MM.1S (cell line): ENCODE results near the gene KCNH1.

Source experiments
- DNase-seq: peaks from one replicate; pipeline ENCODE4 v3.0.0-alpha.2; 2015
- H2AFZ ChIP-seq: fragments of 300-600 bp; sonication (generic); 2 replicates; pipeline ENCODE4 v1.6.0; 2016; ENCODE audit warnings: antibody characterized with exemption, low read length
- H3F3A ChIP-seq: fragments of 300-600 bp; sonication (generic); 2 replicates; pipeline ENCODE4 v1.6.1; 2016; ENCODE audit warnings: mild to moderate bottlenecking, antibody characterized with exemption, low read length, moderate library complexity, mixed read lengths; ENCODE audit not compliant: insufficient read depth
- H3K27ac ChIP-seq: fragments of 300-600 bp; sonication (generic); 2 replicates; pipeline ENCODE4 v1.5.1; 2016; ENCODE audit warnings: mild to moderate bottlenecking, low read length
- H3K27me3 ChIP-seq: fragments of 300-600 bp; sonication (generic); replicated peaks from 2 replicates; pipeline ENCODE4 v1.6.0; 2016; ENCODE audit warnings: low read length; ENCODE audit not compliant: insufficient read depth
- H3K36me3 ChIP-seq: fragments of 300-600 bp; sonication (generic); replicated peaks from 2 replicates; pipeline ENCODE4 v1.6.1; 2016; ENCODE audit warnings: mild to moderate bottlenecking, low read length, mixed read lengths; ENCODE audit not compliant: insufficient read depth
- H3K4me1 ChIP-seq: fragments of 300-600 bp; sonication (generic); 2 replicates; pipeline ENCODE4 v1.6.1; 2016; ENCODE audit warnings: low read length, mixed read lengths
- H3K4me2 ChIP-seq: fragments of 300-600 bp; sonication (generic); 2 replicates; pipeline ENCODE4 v1.6.0; 2016; ENCODE audit warnings: low read depth, low read length
- H3K4me3 ChIP-seq: fragments of 300-600 bp; sonication (generic); 2 replicates; pipeline ENCODE4 v1.5.1; 2016; ENCODE audit warnings: low read length, mixed read lengths
- H3K79me2 ChIP-seq: fragments of 300-600 bp; sonication (generic); 2 replicates; pipeline ENCODE4 v1.6.1; 2016; ENCODE audit warnings: mixed run types, low read length, mixed read lengths
- H3K9ac ChIP-seq: fragments of 300-600 bp; sonication (generic); 2 replicates; pipeline ENCODE4 v1.6.1; 2016; ENCODE audit warnings: low read length, mixed read lengths
- H3K9me2 ChIP-seq: fragments of 300-600 bp; sonication (generic); replicated peaks from 2 replicates; pipeline ENCODE4 v1.6.1; 2016; ENCODE audit warnings: mild to moderate bottlenecking, low read length, mixed read lengths; ENCODE audit not compliant: insufficient read depth
- H3K9me3 ChIP-seq: fragments of 300-600 bp; sonication (generic); replicated peaks from 2 replicates; pipeline ENCODE4 v1.6.1; 2016; ENCODE audit warnings: mild to moderate bottlenecking, low read length, mixed read lengths; ENCODE audit not compliant: insufficient read depth
- H4K20me1 ChIP-seq: fragments of 300-600 bp; sonication (generic); 2 replicates; pipeline ENCODE4 v1.6.1; 2016; ENCODE audit warnings: mild to moderate bottlenecking, low read length, moderate library complexity, mixed read lengths; ENCODE audit not compliant: insufficient read depth
- EZH2 ChIP-seq: fragments of 300-600 bp; sonication (generic); optimal IDR thresholded peaks from 2 replicates; pipeline ENCODE3; 2017; ENCODE audit warnings: low read depth, mild to moderate bottlenecking, antibody characterized with exemption, low read length, mixed read lengths
- EZH2phosphoT487 ChIP-seq: fragments of 300-600 bp; sonication (generic); IDR thresholded peaks from 2 replicates; pipeline ENCODE4 v1.6.1; 2018; ENCODE audit warnings: antibody characterized with exemption, low read length
- TF ChIP-seq, protein P1 (sequence below): fragments of 300-600 bp; sonication (generic); IDR thresholded peaks from 2 replicates; pipeline ENCODE4 v1.5.1; 2016; ENCODE audit warnings: antibody characterized with exemption, low read length, mixed read lengths

KCNH1 gene

GRCh38 chr1:211118407-211119102 is 15.4 kb downstream of the KCNH1 start:
- Histone ChIP-seq H4K20me1 (no peaks in the 10 kb centered on the region), H3K36me3 (no peaks in the 10 kb centered on the region), H3K4me2 (no peak overlapping the region), H3K4me3 (no peak overlapping the region), H3K9me3 (no peaks in the 10 kb centered on the region), H3F3A (no peaks in the 10 kb centered on the region), H3K79me2 (no peaks in the 10 kb centered on the region), H3K9me2 (no peaks in the 10 kb centered on the region), H2AFZ (no peak overlapping the region), H3K27ac (no peak overlapping the region), H3K9ac (no peak overlapping the region), H3K27me3 (no peaks in the 10 kb centered on the region), H3K4me1 (no peaks in the 10 kb centered on the region)
- TF ChIP-seq EZH2phosphoT487 (no peak), EZH2 (no peak)
- TF ChIP-seq, protein P1, sequence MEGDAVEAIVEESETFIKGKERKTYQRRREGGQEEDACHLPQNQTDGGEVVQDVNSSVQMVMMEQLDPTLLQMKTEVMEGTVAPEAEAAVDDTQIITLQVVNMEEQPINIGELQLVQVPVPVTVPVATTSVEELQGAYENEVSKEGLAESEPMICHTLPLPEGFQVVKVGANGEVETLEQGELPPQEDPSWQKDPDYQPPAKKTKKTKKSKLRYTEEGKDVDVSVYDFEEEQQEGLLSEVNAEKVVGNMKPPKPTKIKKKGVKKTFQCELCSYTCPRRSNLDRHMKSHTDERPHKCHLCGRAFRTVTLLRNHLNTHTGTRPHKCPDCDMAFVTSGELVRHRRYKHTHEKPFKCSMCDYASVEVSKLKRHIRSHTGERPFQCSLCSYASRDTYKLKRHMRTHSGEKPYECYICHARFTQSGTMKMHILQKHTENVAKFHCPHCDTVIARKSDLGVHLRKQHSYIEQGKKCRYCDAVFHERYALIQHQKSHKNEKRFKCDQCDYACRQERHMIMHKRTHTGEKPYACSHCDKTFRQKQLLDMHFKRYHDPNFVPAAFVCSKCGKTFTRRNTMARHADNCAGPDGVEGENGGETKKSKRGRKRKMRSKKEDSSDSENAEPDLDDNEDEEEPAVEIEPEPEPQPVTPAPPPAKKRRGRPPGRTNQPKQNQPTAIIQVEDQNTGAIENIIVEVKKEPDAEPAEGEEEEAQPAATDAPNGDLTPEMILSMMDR, result no peak
- DNase-seq, result no peak

- Histone ChIP-seq H3K4me2 (no peak overlapping the region), H3K9ac (no peak overlapping the region), H3K27ac (no peak overlapping the region), H3K36me3 (no peaks in the 10 kb centered on the region), H2AFZ (no peak overlapping the region), H3K9me2 (no peaks in the 10 kb centered on the region), H3K27me3 (no peaks in the 10 kb centered on the region), H3K79me2 (no peaks in the 10 kb centered on the region), H3K9me3 (no peaks in the 10 kb centered on the region), H3K4me3 (no peak overlapping the region), H3K4me1 (no peaks in the 10 kb centered on the region), H4K20me1 (no peaks in the 10 kb centered on the region), H3F3A (no peaks in the 10 kb centered on the region)
- TF ChIP-seq EZH2phosphoT487, result no peak
- TF ChIP-seq, protein P1, result no peak
- TF ChIP-seq EZH2, result no peak
- no peak for DNase-seq
Observed at GRCh38 chr1:211114446-211114845, 19.5 kb downstream of the KCNH1 start.

DNA sequence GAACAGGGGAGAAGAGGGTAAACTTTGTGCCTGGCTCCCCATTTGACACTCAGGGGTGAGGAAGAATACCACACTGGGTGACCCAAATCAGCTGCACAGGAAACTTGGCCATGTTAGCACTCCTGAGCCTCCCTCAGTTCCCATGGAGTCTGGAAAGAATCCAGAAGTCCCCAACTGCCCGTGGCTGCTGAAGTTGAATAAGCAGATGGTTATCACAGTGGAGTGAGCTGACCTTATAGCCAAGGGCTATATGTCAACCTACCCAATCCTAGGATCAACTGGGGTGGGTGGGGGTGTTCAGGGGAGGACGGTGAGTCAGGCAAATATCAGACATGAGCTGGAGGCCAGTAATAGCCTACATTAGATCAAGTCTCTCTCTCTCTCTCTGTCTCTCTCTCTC is 20.4 kb downstream of the KCNH1 start:
- H3K4me2 ChIP-seq, result no peak overlapping the region
- no peak for DNase-seq
- no peaks in the 10 kb centered on the region for H3F3A ChIP-seq
- H3K79me2 ChIP-seq, result no peaks in the 10 kb centered on the region
- no peaks in the 10 kb centered on the region for H4K20me1 ChIP-seq
- no peaks in the 10 kb centered on the region for H3K36me3 ChIP-seq
- no peak overlapping the region for H2AFZ ChIP-seq
- H3K4me3 ChIP-seq, result no peak overlapping the region
- no peak overlapping the region for H3K27ac ChIP-seq
- H3K9ac ChIP-seq, result no peak overlapping the region
- no peaks in the 10 kb centered on the region for H3K9me2 ChIP-seq
- H3K4me1 ChIP-seq, result no peaks in the 10 kb centered on the region
- no peaks in the 10 kb centered on the region for H3K9me3 ChIP-seq
- TF ChIP-seq, protein P1, result no peak
- TF ChIP-seq EZH2 (no peak), EZH2phosphoT487 (no peak)
- H3K27me3 ChIP-seq, result no peaks in the 10 kb centered on the region
